ENCODE measurements around the gene MAN1C1.

The MAN1C1 gene

DNA sequence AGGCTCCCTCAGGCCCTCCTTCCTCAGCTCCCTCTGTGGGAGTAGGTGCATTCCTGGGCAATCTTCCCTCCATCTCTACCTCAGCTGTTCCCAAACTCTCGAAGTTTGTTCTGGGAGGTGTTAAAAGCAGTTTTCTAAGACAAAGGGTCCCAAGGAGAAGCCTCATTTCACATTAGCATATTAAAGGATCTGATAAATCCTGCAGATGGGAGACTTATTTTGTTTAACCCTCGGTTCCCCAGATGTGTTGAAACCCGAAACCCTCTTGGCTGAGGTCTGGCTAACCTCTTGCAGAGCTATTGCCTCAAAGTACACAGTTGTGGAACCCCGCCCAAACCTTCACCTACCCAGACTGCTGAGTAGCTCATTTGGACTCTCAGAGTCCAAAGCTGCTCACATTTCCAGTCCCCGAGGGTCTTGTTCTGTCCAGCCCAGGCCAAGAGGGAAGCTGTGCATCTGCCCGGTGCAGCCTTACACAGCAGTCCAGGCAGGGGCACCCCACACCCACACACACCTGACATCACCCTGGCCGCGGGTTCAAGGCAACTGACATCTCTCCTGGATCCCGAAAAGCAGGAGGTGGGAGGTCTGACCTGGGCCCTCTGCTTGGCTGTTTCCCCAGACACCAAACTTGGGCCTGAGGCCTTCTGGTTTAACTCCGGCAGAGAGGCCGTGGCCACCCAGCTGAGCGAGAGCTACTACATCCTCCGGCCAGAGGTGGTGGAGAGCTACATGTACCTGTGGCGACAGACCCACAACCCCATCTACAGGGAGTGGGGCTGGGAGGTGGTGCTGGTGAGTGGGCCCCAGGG is 163.9 kb downstream of the MAN1C1 start:
- H3K4me1 ChIP-seq (ENCODE audit: low read length) = no peaks in the 10 kb centered on the region
- H3K9ac ChIP-seq (ENCODE audit: low read length) = no peak overlapping the region
- no peaks in the 10 kb centered on the region for H3K9me3 ChIP-seq (ENCODE audit: insufficient read depth, low read length)
- H3K27ac ChIP-seq (ENCODE audit: low read length) = no peak overlapping the region
- no peak overlapping the region for H3K4me3 ChIP-seq (ENCODE audit: low read length)
- no peaks in the 10 kb centered on the region for H3K79me2 ChIP-seq (ENCODE audit: low read length)
- H4K20me1 ChIP-seq (ENCODE audit: insufficient read depth, low read length) = no peaks in the 10 kb centered on the region
- no peaks in the 10 kb centered on the region for H3K27me3 ChIP-seq (ENCODE audit: low read depth, low read length)
- no peak overlapping the region for H3K4me2 ChIP-seq (ENCODE audit: low read length)
- no peak overlapping the region for H2AFZ ChIP-seq (ENCODE audit: low read depth, low read length)
- H3K36me3 ChIP-seq (replicated peaks; ENCODE audit: low read depth, low read length) = no peaks in the 10 kb centered on the region
- TF ChIP-seq EZH2phosphoT487 (IDR thresholded peaks at IDR 0.05; ENCODE audit: low read depth) = no peak
- TF ChIP-seq, protein P1, sequence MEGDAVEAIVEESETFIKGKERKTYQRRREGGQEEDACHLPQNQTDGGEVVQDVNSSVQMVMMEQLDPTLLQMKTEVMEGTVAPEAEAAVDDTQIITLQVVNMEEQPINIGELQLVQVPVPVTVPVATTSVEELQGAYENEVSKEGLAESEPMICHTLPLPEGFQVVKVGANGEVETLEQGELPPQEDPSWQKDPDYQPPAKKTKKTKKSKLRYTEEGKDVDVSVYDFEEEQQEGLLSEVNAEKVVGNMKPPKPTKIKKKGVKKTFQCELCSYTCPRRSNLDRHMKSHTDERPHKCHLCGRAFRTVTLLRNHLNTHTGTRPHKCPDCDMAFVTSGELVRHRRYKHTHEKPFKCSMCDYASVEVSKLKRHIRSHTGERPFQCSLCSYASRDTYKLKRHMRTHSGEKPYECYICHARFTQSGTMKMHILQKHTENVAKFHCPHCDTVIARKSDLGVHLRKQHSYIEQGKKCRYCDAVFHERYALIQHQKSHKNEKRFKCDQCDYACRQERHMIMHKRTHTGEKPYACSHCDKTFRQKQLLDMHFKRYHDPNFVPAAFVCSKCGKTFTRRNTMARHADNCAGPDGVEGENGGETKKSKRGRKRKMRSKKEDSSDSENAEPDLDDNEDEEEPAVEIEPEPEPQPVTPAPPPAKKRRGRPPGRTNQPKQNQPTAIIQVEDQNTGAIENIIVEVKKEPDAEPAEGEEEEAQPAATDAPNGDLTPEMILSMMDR (IDR thresholded peaks at IDR 0.05; ENCODE audit: low read depth, low read length) = no peak

- H4K20me1 ChIP-seq (ENCODE audit: insufficient read depth, low read length) = no peaks in the 10 kb centered on the region
- H3K27me3 ChIP-seq (ENCODE audit: low read depth, low read length) = no peaks in the 10 kb centered on the region
- no peak overlapping the region for H3K9ac ChIP-seq (ENCODE audit: low read length)
- no peaks in the 10 kb centered on the region for H3K9me3 ChIP-seq (ENCODE audit: insufficient read depth, low read length)
- no peak overlapping the region for H3K27ac ChIP-seq (ENCODE audit: low read length)
- H3K36me3 ChIP-seq (replicated peaks; ENCODE audit: low read depth, low read length) = no peaks in the 10 kb centered on the region
- no peak overlapping the region for H2AFZ ChIP-seq (ENCODE audit: low read depth, low read length)
- H3K4me3 ChIP-seq (ENCODE audit: low read length) = no peak overlapping the region
- no peaks in the 10 kb centered on the region for H3K79me2 ChIP-seq (ENCODE audit: low read length)
- no peak for TF ChIP-seq EZH2phosphoT487 (IDR thresholded peaks at IDR 0.05; ENCODE audit: low read depth)
- TF ChIP-seq, protein P1 (IDR thresholded peaks at IDR 0.05; ENCODE audit: low read depth, low read length) = no peak
- no peaks in the 10 kb centered on the region for H3K4me1 ChIP-seq (ENCODE audit: low read length)
- H3K4me2 ChIP-seq (ENCODE audit: low read length) = no peak overlapping the region
These were observed 164.5 kb downstream of the MAN1C1 start for GRCh38 chr1:25781130-25781433.

- no peaks in the 10 kb centered on the region for H3K27me3 ChIP-seq (ENCODE audit: low read depth, low read length)
- H3K9me3 ChIP-seq (ENCODE audit: insufficient read depth, low read length) = no peaks in the 10 kb centered on the region
- no peak overlapping the region for H2AFZ ChIP-seq (ENCODE audit: low read depth, low read length)
- TF ChIP-seq EZH2phosphoT487 (IDR thresholded peaks at IDR 0.05; ENCODE audit: low read depth) = no peak
- TF ChIP-seq, protein P1 (IDR thresholded peaks at IDR 0.05; ENCODE audit: low read depth, low read length) = no peak
- H3K4me2 ChIP-seq (ENCODE audit: low read length) = no peak overlapping the region
- H3K4me3 ChIP-seq (ENCODE audit: low read length) = no peak overlapping the region
- H3K4me1 ChIP-seq (ENCODE audit: low read length) = no peaks in the 10 kb centered on the region
- H3K27ac ChIP-seq (ENCODE audit: low read length) = no peak overlapping the region
- no peak overlapping the region for H3K9ac ChIP-seq (ENCODE audit: low read length)
- no peaks in the 10 kb centered on the region for H3K36me3 ChIP-seq (replicated peaks; ENCODE audit: low read depth, low read length)
- H4K20me1 ChIP-seq (ENCODE audit: insufficient read depth, low read length) = no peaks in the 10 kb centered on the region
- no peaks in the 10 kb centered on the region for H3K79me2 ChIP-seq (ENCODE audit: low read length)
These were observed 166.1 kb downstream of the MAN1C1 start for GRCh38 chr1:25782608-25783201.

GRCh38 chr1:25784575-25785051 is 168.0 kb downstream of the MAN1C1 start:
- H4K20me1 ChIP-seq (ENCODE audit: insufficient read depth, low read length) = no peaks in the 10 kb centered on the region
- no peak overlapping the region for H2AFZ ChIP-seq (ENCODE audit: low read depth, low read length)
- H3K27me3 ChIP-seq (ENCODE audit: low read depth, low read length) = no peaks in the 10 kb centered on the region
- H3K36me3 ChIP-seq (replicated peaks; ENCODE audit: low read depth, low read length) = no peaks in the 10 kb centered on the region
- H3K4me2 ChIP-seq (ENCODE audit: low read length) = no peak overlapping the region
- H3K4me1 ChIP-seq (ENCODE audit: low read length) = no peaks in the 10 kb centered on the region
- no peak overlapping the region for H3K27ac ChIP-seq (ENCODE audit: low read length)
- TF ChIP-seq, protein P1 (IDR thresholded peaks at IDR 0.05; ENCODE audit: low read depth, low read length) = no peak
- TF ChIP-seq EZH2phosphoT487 (IDR thresholded peaks at IDR 0.05; ENCODE audit: low read depth) = no peak
- no peak overlapping the region for H3K9ac ChIP-seq (ENCODE audit: low read length)
- no peaks in the 10 kb centered on the region for H3K9me3 ChIP-seq (ENCODE audit: insufficient read depth, low read length)
- H3K79me2 ChIP-seq (ENCODE audit: low read length) = no peaks in the 10 kb centered on the region
- H3K4me3 ChIP-seq (ENCODE audit: low read length) = no peak overlapping the region

Measured in OCI-LY3 (cell line).